ENCODE measurements around the gene CIPC.

GRCh38 chr14:77110286-77110685 is 12.2 kb downstream of the CIPC start:
- TF ChIP-seq POLR2A (IDR thresholded peaks at IDR 0.05) (no peak), CTCF (IDR thresholded peaks at IDR 0.05) (no peak), POLR2AphosphoS5 (IDR thresholded peaks at IDR 0.05) (no peak)

Measured in stomach (tissue), 4 donors.